ENCODE data around the gene DIO3.

DIO3 gene

DNA sequence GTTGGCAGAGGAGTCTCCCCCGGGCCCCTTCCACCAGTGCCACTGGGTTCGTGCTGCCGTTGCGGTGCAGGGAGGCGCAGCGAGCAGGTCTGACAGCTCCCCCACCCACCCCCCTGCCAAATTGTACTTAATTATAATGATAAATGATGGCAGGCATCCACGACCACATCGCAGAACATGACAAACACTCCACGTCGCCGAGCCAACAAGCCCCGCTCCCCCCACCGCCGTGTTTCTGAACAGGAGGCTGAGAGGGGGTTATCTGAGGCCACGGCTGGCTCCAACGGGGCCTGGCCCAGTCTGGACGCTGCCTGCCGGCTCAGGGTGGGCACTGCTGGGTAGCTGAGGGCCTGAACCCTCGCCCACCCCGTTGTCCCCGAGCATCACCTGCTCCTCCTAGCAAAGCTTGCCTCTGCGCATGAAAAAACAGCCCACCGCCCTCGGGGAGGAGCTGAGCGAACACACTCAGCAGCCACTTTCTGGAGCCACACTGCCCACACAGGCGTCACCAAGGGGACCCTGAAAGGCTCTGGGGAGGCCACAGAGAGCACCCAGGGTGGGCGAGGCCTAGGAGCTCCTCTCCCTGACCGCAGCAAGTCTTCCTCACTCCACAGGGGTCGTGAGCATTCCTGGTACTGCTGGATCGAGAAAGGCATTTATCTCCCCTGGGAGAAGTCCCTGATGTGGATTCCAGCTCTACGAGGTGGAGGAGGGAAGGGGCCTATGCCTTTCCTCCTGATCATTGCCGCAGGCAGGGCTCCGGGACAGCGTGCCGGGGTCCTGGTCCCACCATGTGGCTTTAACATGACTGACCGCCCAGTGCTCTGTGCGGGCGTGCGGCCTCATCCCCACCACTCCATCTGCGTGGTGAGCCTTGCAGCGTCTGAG lies 35.4 kb upstream of the DIO3 start:
- WGBS: 83% methylated on average over 37 of the region's 41 CpGs
- H3K4me1 ChIP-seq (ENCODE audit: insufficient read depth, low read length): no peaks in the 10 kb centered on the region
- H3K9ac ChIP-seq (ENCODE audit: low read depth, low read length): no peak overlapping the region
- H3K27me3 ChIP-seq (ENCODE audit: insufficient read depth, low read length): no peaks in the 10 kb centered on the region
- H3K9me3 ChIP-seq (ENCODE audit: insufficient read depth, low read depth, low read length): no peaks in the 10 kb centered on the region
- no peak overlapping the region for H3K27ac ChIP-seq (ENCODE audit: low read depth, low read length)
- no peaks in the 10 kb centered on the region for H3K36me3 ChIP-seq (ENCODE audit: insufficient read depth, low read length)
- H3K4me3 ChIP-seq (ENCODE audit: low read length): no peak overlapping the region

GRCh38 chr14:101527987-101528386 lies 33.3 kb upstream of the DIO3 start:
- Histone ChIP-seq H3K27ac (ENCODE audit: low read depth, low read length) (no peak overlapping the region), H3K9ac (ENCODE audit: low read depth, low read length) (no peak overlapping the region), H3K9me3 (ENCODE audit: insufficient read depth, low read depth, low read length) (no peaks in the 10 kb centered on the region), H3K36me3 (ENCODE audit: insufficient read depth, low read length) (no peaks in the 10 kb centered on the region), H3K4me1 (ENCODE audit: insufficient read depth, low read length) (no peaks in the 10 kb centered on the region), H3K4me3 (ENCODE audit: low read length) (no peak overlapping the region), H3K27me3 (ENCODE audit: insufficient read depth, low read length) (no peaks in the 10 kb centered on the region)
- WGBS: 92% methylated on average over 11 of the region's 11 CpGs

- Histone ChIP-seq H3K9ac (ENCODE audit: low read depth, low read length) (no peak overlapping the region), H3K9me3 (ENCODE audit: insufficient read depth, low read depth, low read length) (no peaks in the 10 kb centered on the region), H3K27ac (ENCODE audit: low read depth, low read length) (no peak overlapping the region), H3K4me3 (ENCODE audit: low read length) (no peak overlapping the region), H3K27me3 (ENCODE audit: insufficient read depth, low read length) (no peaks in the 10 kb centered on the region), H3K36me3 (ENCODE audit: insufficient read depth, low read length) (no peaks in the 10 kb centered on the region), H3K4me1 (ENCODE audit: insufficient read depth, low read length) (no peaks in the 10 kb centered on the region)
- 89% methylated on average over 13 of the region's 13 CpGs for WGBS
These were observed 32.2 kb upstream of the DIO3 start for GRCh38 chr14:101529079-101529478.

DNA sequence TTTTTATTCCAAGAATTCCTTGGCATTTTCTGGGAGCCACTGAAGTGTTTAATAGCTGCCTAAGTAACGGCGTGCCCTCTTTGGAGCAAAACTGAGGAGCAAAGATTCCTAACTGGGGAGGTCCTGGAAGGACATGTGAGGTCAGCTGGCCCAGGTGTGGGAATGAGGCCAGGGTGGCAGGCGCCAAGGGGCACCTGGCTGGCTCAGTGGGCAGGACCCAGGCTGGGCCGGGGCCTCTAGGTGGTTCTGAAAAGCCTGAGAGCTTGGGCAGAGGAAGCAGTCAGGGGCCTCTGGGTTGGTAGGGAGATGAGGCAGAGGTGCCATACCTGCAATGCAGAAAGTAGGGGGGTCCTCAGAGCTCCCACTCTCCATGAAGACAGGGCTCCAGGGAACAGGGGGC lies 27.1 kb upstream of the DIO3 start:
- Histone ChIP-seq H3K4me3 (ENCODE audit: low read length) (no peak overlapping the region), H3K9me3 (ENCODE audit: insufficient read depth, low read depth, low read length) (no peaks in the 10 kb centered on the region), H3K9ac (ENCODE audit: low read depth, low read length) (no peak overlapping the region), H3K27me3 (ENCODE audit: insufficient read depth, low read length) (no peaks in the 10 kb centered on the region), H3K36me3 (ENCODE audit: insufficient read depth, low read length) (no peaks in the 10 kb centered on the region), H3K27ac (ENCODE audit: low read depth, low read length) (no peak overlapping the region), H3K4me1 (ENCODE audit: insufficient read depth, low read length) (no peaks in the 10 kb centered on the region)
- 92% methylated on average over 4 of the region's 4 CpGs for WGBS

DNA sequence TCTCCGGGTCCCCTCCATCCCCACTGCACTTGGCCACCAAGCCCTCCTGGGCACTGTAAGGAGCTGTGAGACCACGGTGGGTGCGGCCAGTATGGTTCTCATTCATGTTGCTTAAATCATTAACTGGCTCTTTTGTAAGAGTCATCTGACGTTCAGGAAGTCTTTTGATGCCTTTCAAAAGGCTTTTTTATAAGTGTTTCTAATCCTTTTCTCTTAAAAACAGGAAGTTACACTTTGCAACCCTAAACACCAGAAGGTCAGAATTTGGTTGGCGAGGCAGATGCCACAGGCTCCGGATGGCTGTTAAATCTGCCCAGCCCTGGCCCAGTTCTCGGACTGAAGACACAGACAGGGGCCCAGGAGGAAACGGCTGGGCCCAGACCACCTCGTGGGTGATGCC lies 26.1 kb upstream of the DIO3 start:
- H3K4me1 ChIP-seq (ENCODE audit: insufficient read depth, low read length): no peaks in the 10 kb centered on the region
- no peak overlapping the region for H3K9ac ChIP-seq (ENCODE audit: low read depth, low read length)
- no peaks in the 10 kb centered on the region for H3K27me3 ChIP-seq (ENCODE audit: insufficient read depth, low read length)
- no peak overlapping the region for H3K27ac ChIP-seq (ENCODE audit: low read depth, low read length)
- H3K4me3 ChIP-seq (ENCODE audit: low read length): no peak overlapping the region
- 88% methylated on average over 9 of the region's 9 CpGs for WGBS
- no peaks in the 10 kb centered on the region for H3K36me3 ChIP-seq (ENCODE audit: insufficient read depth, low read length)
- H3K9me3 ChIP-seq (ENCODE audit: insufficient read depth, low read depth, low read length): no peaks in the 10 kb centered on the region

GRCh38 chr14:101535701-101536207 lies 25.5 kb upstream of the DIO3 start:
- no peaks in the 10 kb centered on the region for H3K9me3 ChIP-seq (ENCODE audit: insufficient read depth, low read depth, low read length)
- H3K27ac ChIP-seq (ENCODE audit: low read depth, low read length): no peak overlapping the region
- no peak overlapping the region for H3K4me3 ChIP-seq (ENCODE audit: low read length)
- 89% methylated on average over 8 of the region's 8 CpGs for WGBS
- no peaks in the 10 kb centered on the region for H3K27me3 ChIP-seq (ENCODE audit: insufficient read depth, low read length)
- H3K36me3 ChIP-seq (ENCODE audit: insufficient read depth, low read length): no peaks in the 10 kb centered on the region
- H3K4me1 ChIP-seq (ENCODE audit: insufficient read depth, low read length): no peaks in the 10 kb centered on the region
- no peak overlapping the region for H3K9ac ChIP-seq (ENCODE audit: low read depth, low read length)

GRCh38 chr14:101537286-101537685 lies 24.0 kb upstream of the DIO3 start:
- Histone ChIP-seq H3K4me1 (ENCODE audit: insufficient read depth, low read length) (no peaks in the 10 kb centered on the region), H3K9ac (ENCODE audit: low read depth, low read length) (no peak overlapping the region), H3K4me3 (ENCODE audit: low read length) (no peak overlapping the region), H3K27me3 (ENCODE audit: insufficient read depth, low read length) (no peaks in the 10 kb centered on the region), H3K36me3 (ENCODE audit: insufficient read depth, low read length) (no peaks in the 10 kb centered on the region), H3K9me3 (ENCODE audit: insufficient read depth, low read depth, low read length) (no peaks in the 10 kb centered on the region), H3K27ac (ENCODE audit: low read depth, low read length) (no peak overlapping the region)
- WGBS: 94% methylated on average over 7 of the region's 7 CpGs

- WGBS: 93% methylated on average over 5 of the region's 5 CpGs
- Histone ChIP-seq H3K4me1 (ENCODE audit: insufficient read depth, low read length) (no peaks in the 10 kb centered on the region), H3K4me3 (ENCODE audit: low read length) (no peak overlapping the region), H3K9ac (ENCODE audit: low read depth, low read length) (no peak overlapping the region), H3K9me3 (ENCODE audit: insufficient read depth, low read depth, low read length) (no peaks in the 10 kb centered on the region), H3K27ac (ENCODE audit: low read depth, low read length) (no peak overlapping the region), H3K36me3 (ENCODE audit: insufficient read depth, low read length) (no peaks in the 10 kb centered on the region), H3K27me3 (ENCODE audit: insufficient read depth, low read length) (no peaks in the 10 kb centered on the region)
These were observed 22.4 kb upstream of the DIO3 start for GRCh38 chr14:101538878-101539277.

DNA sequence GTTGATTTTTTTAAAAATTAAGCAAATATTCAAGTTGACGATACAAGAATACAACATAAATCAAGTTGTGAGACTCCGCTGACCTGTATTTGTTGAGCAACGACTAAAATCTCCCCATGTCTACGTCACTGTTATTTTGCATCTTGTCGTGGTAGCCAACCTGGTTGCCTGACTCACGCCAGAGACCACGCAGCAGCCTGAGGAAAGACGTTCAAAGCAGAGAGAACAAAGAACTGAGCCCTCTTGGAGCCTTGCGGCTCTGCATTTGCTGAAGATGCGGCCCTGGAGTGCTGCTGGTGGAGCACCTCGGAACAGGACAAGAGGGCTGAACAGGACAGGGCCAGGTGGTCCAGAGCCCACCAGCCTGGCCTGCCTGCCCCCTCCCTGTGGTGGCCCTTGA lies 21.4 kb upstream of the DIO3 start:
- Histone ChIP-seq H3K4me3 (ENCODE audit: low read length) (no peak overlapping the region), H3K27ac (ENCODE audit: low read depth, low read length) (no peak overlapping the region), H3K36me3 (ENCODE audit: insufficient read depth, low read length) (no peaks in the 10 kb centered on the region), H3K9ac (ENCODE audit: low read depth, low read length) (no peak overlapping the region), H3K9me3 (ENCODE audit: insufficient read depth, low read depth, low read length) (no peaks in the 10 kb centered on the region), H3K4me1 (ENCODE audit: insufficient read depth, low read length) (no peaks in the 10 kb centered on the region), H3K27me3 (ENCODE audit: insufficient read depth, low read length) (no peaks in the 10 kb centered on the region)
- 84% methylated on average over 11 of the region's 11 CpGs for WGBS

DNA sequence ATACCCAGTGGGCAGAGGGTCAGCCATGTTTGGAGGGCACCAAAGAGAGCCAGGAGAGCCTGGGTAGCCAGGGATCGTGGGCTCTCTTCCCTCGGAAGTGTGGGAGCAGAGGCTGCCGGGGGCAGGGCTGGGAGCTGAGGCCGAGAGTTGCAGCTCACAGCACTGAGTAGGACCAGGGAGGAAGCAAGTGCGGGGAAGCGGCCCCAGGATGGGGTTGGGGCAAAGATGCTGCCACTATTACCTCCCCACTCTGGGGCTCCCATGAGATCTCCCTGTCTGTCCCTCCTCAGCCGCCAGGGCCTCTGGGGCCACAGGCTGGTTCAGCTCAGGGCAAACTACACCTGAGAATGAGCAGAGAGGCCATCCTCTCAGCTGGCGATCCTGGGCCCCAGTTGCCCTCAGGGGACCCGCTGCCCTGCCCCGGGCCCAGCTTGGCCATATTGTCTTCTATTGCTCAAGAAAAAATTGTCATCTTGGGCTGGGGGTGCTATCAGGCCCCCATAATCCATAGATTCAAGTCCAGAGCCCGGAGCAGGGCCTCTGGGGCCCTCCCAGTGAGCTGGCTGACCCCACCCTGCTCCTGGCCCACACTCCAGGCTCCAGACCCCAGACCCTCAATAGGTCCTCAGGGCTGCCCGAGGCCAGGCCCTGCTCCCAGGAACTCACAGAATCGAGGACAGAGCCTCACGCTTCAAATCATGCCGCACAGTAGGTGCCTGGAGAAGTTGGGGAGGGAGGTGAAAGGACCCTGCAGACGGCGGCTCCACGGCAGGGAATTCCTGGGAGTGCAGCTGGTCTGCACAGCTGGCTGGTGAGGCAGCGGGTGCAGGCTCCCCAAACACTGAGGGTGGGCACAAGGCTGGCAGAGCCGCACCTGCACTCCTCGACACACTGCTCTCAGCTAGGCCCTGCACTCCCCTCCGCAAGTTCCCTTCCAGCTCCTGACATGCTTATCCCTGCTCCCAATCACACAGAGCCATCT lies 20.5 kb upstream of the DIO3 start:
- no peaks in the 10 kb centered on the region for H3K36me3 ChIP-seq (ENCODE audit: insufficient read depth, low read length)
- no peaks in the 10 kb centered on the region for H3K27me3 ChIP-seq (ENCODE audit: insufficient read depth, low read length)
- no peaks in the 10 kb centered on the region for H3K9me3 ChIP-seq (ENCODE audit: insufficient read depth, low read depth, low read length)
- no peaks in the 10 kb centered on the region for H3K4me1 ChIP-seq (ENCODE audit: insufficient read depth, low read length)
- H3K27ac ChIP-seq (ENCODE audit: low read depth, low read length): no peak overlapping the region
- H3K4me3 ChIP-seq (ENCODE audit: low read length): no peak overlapping the region
- H3K9ac ChIP-seq (ENCODE audit: low read depth, low read length): no peak overlapping the region
- 90% methylated on average over 22 of the region's 22 CpGs for WGBS

DNA sequence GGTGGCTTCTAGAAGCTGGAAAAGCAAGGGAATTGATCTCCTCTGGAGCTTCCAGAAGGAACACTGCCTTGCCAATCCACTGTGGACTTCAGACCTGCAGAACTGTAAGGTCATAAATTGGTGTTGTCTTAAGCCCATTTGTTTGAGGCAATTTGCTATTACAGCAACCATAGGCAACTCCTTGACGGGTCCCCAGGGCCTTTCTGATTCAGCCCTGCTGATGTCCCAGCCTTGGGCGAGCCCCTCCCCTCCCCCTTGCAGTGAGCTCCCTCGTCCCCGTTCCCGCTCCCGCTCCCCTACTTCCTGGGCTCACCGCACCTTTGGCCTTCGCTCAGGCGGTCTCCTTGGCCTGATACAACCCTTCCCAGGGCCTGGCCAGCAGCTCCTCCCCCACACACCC lies 18.9 kb upstream of the DIO3 start:
- H3K27me3 ChIP-seq (ENCODE audit: insufficient read depth, low read length): no peaks in the 10 kb centered on the region
- no peak overlapping the region for H3K27ac ChIP-seq (ENCODE audit: low read depth, low read length)
- no peaks in the 10 kb centered on the region for H3K36me3 ChIP-seq (ENCODE audit: insufficient read depth, low read length)
- H3K4me1 ChIP-seq (ENCODE audit: insufficient read depth, low read length): no peaks in the 10 kb centered on the region
- 87% methylated on average over 9 of the region's 9 CpGs for WGBS
- no peak overlapping the region for H3K4me3 ChIP-seq (ENCODE audit: low read length)
- H3K9me3 ChIP-seq (ENCODE audit: insufficient read depth, low read depth, low read length): no peaks in the 10 kb centered on the region
- no peak overlapping the region for H3K9ac ChIP-seq (ENCODE audit: low read depth, low read length)

Measured in HUES64 (cell line).